Measurements from ENCODE around the gene SDK1.

The SDK1 gene

GRCh38 chr7:3884543-3884942, 583.5 kb downstream of the SDK1 start:
- TF ChIP-seq MYC (IDR thresholded peaks at IDR 0.05; ENCODE audit: low read depth, low read length) (no peak), POLR2A (IDR thresholded peaks at IDR 0.05; ENCODE audit: extremely low read depth, insufficient read length) (no peak), CTCF (IDR thresholded peaks at IDR 0.05; ENCODE audit: low read depth, low read length) (no peak), MAX (IDR thresholded peaks at IDR 0.05; ENCODE audit: low read depth, low read length) (no peak)
- no peak for DNase-seq (ENCODE audit: low read depth)
- H3K4me3 ChIP-seq (ENCODE audit: low read depth, low read length): no peak overlapping the region

- no peak for DNase-seq (ENCODE audit: low read depth)
- TF ChIP-seq MAX (IDR thresholded peaks at IDR 0.05; ENCODE audit: low read depth, low read length): no peak
- TF ChIP-seq CTCF (IDR thresholded peaks at IDR 0.05; ENCODE audit: low read depth, low read length): no peak
- TF ChIP-seq POLR2A (IDR thresholded peaks at IDR 0.05; ENCODE audit: extremely low read depth, insufficient read length): no peak
- TF ChIP-seq MYC (IDR thresholded peaks at IDR 0.05; ENCODE audit: low read depth, low read length): no peak
- no peak overlapping the region for H3K4me3 ChIP-seq (ENCODE audit: low read depth, low read length)
Measured at GRCh38 chr7:3887096-3887690, 586.1 kb downstream of the SDK1 start.

GRCh38 chr7:3888096-3888495, 587.0 kb downstream of the SDK1 start:
- no peak for DNase-seq (ENCODE audit: low read depth)
- H3K4me3 ChIP-seq (ENCODE audit: low read depth, low read length): no peak overlapping the region
- TF ChIP-seq MAX (IDR thresholded peaks at IDR 0.05; ENCODE audit: low read depth, low read length) (no peak), POLR2A (IDR thresholded peaks at IDR 0.05; ENCODE audit: extremely low read depth, insufficient read length) (no peak), CTCF (IDR thresholded peaks at IDR 0.05; ENCODE audit: low read depth, low read length) (no peak), MYC (IDR thresholded peaks at IDR 0.05; ENCODE audit: low read depth, low read length) (no peak)

- TF ChIP-seq MAX (IDR thresholded peaks at IDR 0.05; ENCODE audit: low read depth, low read length): no peak
- no peak for TF ChIP-seq CTCF (IDR thresholded peaks at IDR 0.05; ENCODE audit: low read depth, low read length)
- TF ChIP-seq MYC (IDR thresholded peaks at IDR 0.05; ENCODE audit: low read depth, low read length): no peak
- TF ChIP-seq POLR2A (IDR thresholded peaks at IDR 0.05; ENCODE audit: extremely low read depth, insufficient read length): no peak
- DNase-seq (ENCODE audit: low read depth): no peak
- no peak overlapping the region for H3K4me3 ChIP-seq (ENCODE audit: low read depth, low read length)
Measured at GRCh38 chr7:3892157-3892556, 591.1 kb downstream of the SDK1 start.

DNA sequence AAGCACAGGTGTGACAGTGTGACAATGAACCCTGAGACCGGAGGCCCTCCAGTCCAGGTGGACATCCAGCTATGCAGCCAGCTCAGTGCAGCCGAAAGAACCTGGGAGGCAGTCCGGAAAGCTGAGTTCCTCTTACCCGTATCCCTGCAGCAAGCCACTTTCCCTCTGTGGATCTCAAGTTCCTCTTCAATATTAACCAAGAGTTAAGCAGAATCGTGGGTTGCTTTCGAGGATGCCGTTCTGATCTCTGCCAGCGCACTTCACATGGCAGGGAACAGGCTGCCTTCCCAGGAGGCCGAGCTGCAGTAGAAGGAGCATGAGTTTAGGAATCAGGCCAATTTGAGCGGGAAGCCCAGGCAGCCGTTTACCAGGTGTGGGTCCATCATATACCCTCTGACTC, 591.6 kb downstream of the SDK1 start:
- no peak for TF ChIP-seq MAX (IDR thresholded peaks at IDR 0.05; ENCODE audit: low read depth, low read length)
- TF ChIP-seq CTCF (IDR thresholded peaks at IDR 0.05; ENCODE audit: low read depth, low read length): no peak
- TF ChIP-seq MYC (IDR thresholded peaks at IDR 0.05; ENCODE audit: low read depth, low read length): no peak
- no peak for TF ChIP-seq POLR2A (IDR thresholded peaks at IDR 0.05; ENCODE audit: extremely low read depth, insufficient read length)
- no peak overlapping the region for H3K4me3 ChIP-seq (ENCODE audit: low read depth, low read length)
- no peak for DNase-seq (ENCODE audit: low read depth)

All from NB4 (cell line).